SK-N-SH (cell line): ENCODE measurements around the gene TFCP2L1. TPM values are rescaled to one million over a fixed set of nuclear protein-coding genes. Genes with fewer than 3 reads are reported as not detected.

ENCODE experiments used
- CTCF ChIA-PET: fragments of 300-600, 350-600 bp; formaldehyde crosslinking; extraction: SDS; loops from one replicate; lab custom pipeline; 2021; lab: Yijun Ruan, JAX
- POLR2A ChIA-PET: fragments of 350-600 bp; sonication (Branson Sonifier 250); formaldehyde crosslinking; extraction: SDS; loops from one replicate; lab custom pipeline; 2020; ENCODE audit warnings: antibody characterized with exemption, inconsistent platforms; lab: Yijun Ruan, JAX
- DNase-seq: peaks from one replicate; pipeline ENCODE4 v3.0.0; 2012
- H2AFZ ChIP-seq: fragments of 200-600 bp; sonication (generic); 2 replicates; pipeline ENCODE4 v1.8.1; 2016; ENCODE audit warnings: antibody characterized with exemption, mild to moderate bottlenecking, low read depth
- H3F3A ChIP-seq: fragments of 200-600 bp; sonication (generic); replicated peaks from 2 replicates; pipeline ENCODE3; 2016; ENCODE audit warnings: antibody characterized with exemption, mild to moderate bottlenecking; ENCODE audit not compliant: insufficient read depth
- H3K27ac ChIP-seq, 2 experiments: fragments of 200-500 bp in 1 of 2; fragments of 200-600 bp in 1 of 2; sonication (Bioruptor generic) in 1 of 2; sonication (generic), shearing (Covaris generic) in 1 of 2; 2 replicates each; pipeline versions ENCODE4 v1.5.1 to v1.6.1; 2014 to 2016; ENCODE audit warnings: low read depth in 2 of 2, inconsistent platforms in 1 of 2, low read length in 1 of 2, mild to moderate bottlenecking in 1 of 2, mixed read lengths in 1 of 2
- H3K27me3 ChIP-seq: fragments of 200-600 bp; sonication (generic), shearing (Covaris generic); 2 replicates; pipeline ENCODE4 v1.6.1; 2016; ENCODE audit warnings: mixed run types; ENCODE audit not compliant: insufficient read depth
- H3K36me3 ChIP-seq, 2 experiments: fragments of 200-500 bp in 1 of 2; fragments of 200-600 bp in 1 of 2; sonication (Bioruptor generic) in 1 of 2; sonication (generic) in 1 of 2; replicated peaks in 1 of 2; 2 replicates each; pipeline versions ENCODE3 to v1.5.1; 2014 to 2016; ENCODE audit warnings: low read length in 1 of 2, mild to moderate bottlenecking in 1 of 2; ENCODE audit not compliant: insufficient read depth in 2 of 2, control insufficient read depth in 1 of 2
- H3K4me1 ChIP-seq, 2 experiments: fragments of 200-500 bp in 1 of 2; fragments of 200-600 bp in 1 of 2; sonication (Bioruptor generic) in 1 of 2; sonication (generic), shearing (Covaris generic) in 1 of 2; 2 replicates each; pipeline versions ENCODE4 v1.5.1 to v1.6.1; 2014 to 2016; ENCODE audit warnings: low read depth in 1 of 2, low read length in 1 of 2, mixed run types in 1 of 2; ENCODE audit not compliant: insufficient read depth in 2 of 2, control insufficient read depth in 1 of 2
- H3K4me2 ChIP-seq: fragments of 200-600 bp; sonication (generic), shearing (Covaris generic); 2 replicates; pipeline ENCODE4 v1.6.1; 2017; ENCODE audit warnings: mixed run types
- H3K4me3 ChIP-seq, 2 experiments: fragments of 200-500 bp in 1 of 2; fragments of 200-600 bp in 1 of 2; sonication (Bioruptor generic) in 1 of 2; sonication (generic), shearing (Covaris generic) in 1 of 2; 2 replicates each; pipeline versions ENCODE4 v1.5.1 to v1.8.1; 2014 to 2016; ENCODE audit warnings: low read depth in 2 of 2, inconsistent platforms in 1 of 2, low read length in 1 of 2, mild to moderate bottlenecking in 1 of 2, mixed read lengths in 1 of 2, moderate library complexity in 1 of 2
- H3K79me2 ChIP-seq: fragments of 200-600 bp; sonication (generic); 2 replicates; pipeline ENCODE4 v1.8.1; 2017; ENCODE audit warnings: mild to moderate bottlenecking; ENCODE audit not compliant: insufficient read depth
- H3K9ac ChIP-seq: fragments of 200-600 bp; sonication (generic); 2 replicates; pipeline ENCODE4 v1.6.1; 2017; ENCODE audit warnings: mixed run types
- H3K9me2 ChIP-seq: fragments of 200-600 bp; sonication (generic); 2 replicates; pipeline ENCODE4 v1.6.1; 2017; ENCODE audit warnings: mixed run types
- H3K9me3 ChIP-seq: fragments of 200-600 bp; sonication (generic); 2 replicates; pipeline ENCODE4 v1.6.1; 2017; ENCODE audit warnings: mixed run types, mild to moderate bottlenecking, moderate library complexity
- H4K20me1 ChIP-seq: fragments of 200-600 bp; sonication (generic); 2 replicates; pipeline ENCODE4 v1.6.1; 2017; ENCODE audit warnings: mild to moderate bottlenecking, mixed run types; ENCODE audit not compliant: insufficient read depth
- CHD2 ChIP-seq: fragments of 150-350 bp; IDR thresholded peaks from 2 replicates; pipeline ENCODE4 v1.6.1; 2018; ENCODE audit warnings: low read length; ENCODE audit not compliant: partially characterized antibody
- ELF1 ChIP-seq: IDR thresholded peaks from 2 replicates; pipeline ENCODE4 v1.4.0; 2012
- EP300 ChIP-seq, 2 experiments: IDR thresholded peaks; 2 replicates each; pipeline versions ENCODE4 v1.4.0 to v1.6.1; 2012; ENCODE audit warnings: borderline replicate concordance in 1 of 2, low read depth in 1 of 2, low read length in 1 of 2
- EZH2phosphoT487 ChIP-seq: fragments of 200-600 bp; sonication (generic); IDR thresholded peaks from 2 replicates; pipeline ENCODE4 v1.6.1; 2017; ENCODE audit warnings: low read depth, mixed run types, mild to moderate bottlenecking, antibody characterized with exemption, moderate library complexity, borderline replicate concordance
- FOXJ3 ChIP-seq: sonication (generic); formaldehyde crosslinking; IDR thresholded peaks from 2 replicates; pipeline ENCODE4 v1.5.1; 2020; ENCODE audit warnings: mild to moderate bottlenecking, missing genetic modification reagents
- FOXM1 ChIP-seq: IDR thresholded peaks from 2 replicates; pipeline ENCODE4 v1.4.0; 2012; ENCODE audit warnings: low read depth, mild to moderate bottlenecking
- GABPA ChIP-seq: IDR thresholded peaks from 2 replicates; pipeline ENCODE4 v1.4.0; 2012; ENCODE audit warnings: low read depth, mild to moderate bottlenecking
- IRF3 ChIP-seq: fragments of 150-350 bp; IDR thresholded peaks from 2 replicates; pipeline ENCODE4 v1.6.1; 2016; ENCODE audit warnings: mild to moderate bottlenecking, low read depth, low read length
- JUND ChIP-seq: IDR thresholded peaks from 2 replicates; pipeline ENCODE4 v1.4.0; 2012
- MAX ChIP-seq: IDR thresholded peaks from 2 replicates; pipeline ENCODE4 v1.4.0; 2012; ENCODE audit warnings: low read depth
- MXI1 ChIP-seq: IDR thresholded peaks from 2 replicates; pipeline ENCODE4 v1.6.1; 2012; ENCODE audit warnings: mild to moderate bottlenecking, low read depth, low read length, improper control_type of control experiment
- NFIC ChIP-seq: IDR thresholded peaks from 2 replicates; pipeline ENCODE4 v1.4.0; 2012; ENCODE audit warnings: borderline replicate concordance
- NRF1 ChIP-seq: IDR thresholded peaks from 2 replicates; pipeline ENCODE4 v1.6.1; 2012; ENCODE audit warnings: low read depth, mild to moderate bottlenecking, low read length
- POLR2AphosphoS5 ChIP-seq: IDR thresholded peaks from 2 replicates; pipeline ENCODE4 v1.6.1; 2012; ENCODE audit warnings: low read depth, low read length
- RAD21 ChIP-seq: IDR thresholded peaks from 2 replicates; pipeline ENCODE4 v1.6.1; 2012; ENCODE audit warnings: mild to moderate bottlenecking, low read length
- RCOR1 ChIP-seq: fragments of 150-350 bp; IDR thresholded peaks from 2 replicates; pipeline ENCODE4 v1.6.1; 2017; ENCODE audit warnings: antibody characterized with exemption, low read length
- SIN3A ChIP-seq: IDR thresholded peaks from 2 replicates; pipeline ENCODE4 v1.6.1; 2012; ENCODE audit warnings: low read depth, mild to moderate bottlenecking, low read length, moderate library complexity, borderline replicate concordance
- SMC3 ChIP-seq: IDR thresholded peaks from 2 replicates; pipeline ENCODE4 v1.6.1; 2012; ENCODE audit warnings: low read depth, low read length, improper control_type of control experiment
- TAF1 ChIP-seq: IDR thresholded peaks from 2 replicates; pipeline ENCODE4 v1.6.1; 2012; ENCODE audit warnings: low read depth, mild to moderate bottlenecking, low read length, moderate library complexity, borderline replicate concordance
- YY1 ChIP-seq: IDR thresholded peaks from 2 replicates; pipeline ENCODE4 v1.4.0; 2012; ENCODE audit warnings: low read depth, mild to moderate bottlenecking
- WGBS: methylation state at CpG from one replicate; pipeline ENCODE4 v1.1.6; 2017; ENCODE audit warnings: low lambda C conversion rate; 5-methylcytosine and 5-hydroxymethylcytosine counted together
- polyA plus RNA-seq, 3 experiments: library from polyadenylated mRNA; depleted of rRNA; stranded (reverse); fragments of >200 nt; gene quantifications; 2 replicates each; pipeline ENCODE4 v1.2.3, GENCODE V29; 2012
- TF ChIP-seq, protein P1 (sequence below): IDR thresholded peaks from 2 replicates; pipeline ENCODE4 v1.4.0; 2012; ENCODE audit warnings: low read depth, borderline replicate concordance
- TF ChIP-seq, protein P2 (sequence below): fragments of 150-350 bp; IDR thresholded peaks from 2 replicates; pipeline ENCODE4 v1.6.1; 2017; ENCODE audit warnings: antibody characterized with exemption, low read length, low read depth, borderline replicate concordance
- TF ChIP-seq, protein P3 (sequence below): IDR thresholded peaks from 2 replicates; pipeline ENCODE4; 2012

The TFCP2L1 gene
- polyA plus RNA-seq, 1 of the 3 experiments (the other 2 are of a cell fraction) = not detected

DNA sequence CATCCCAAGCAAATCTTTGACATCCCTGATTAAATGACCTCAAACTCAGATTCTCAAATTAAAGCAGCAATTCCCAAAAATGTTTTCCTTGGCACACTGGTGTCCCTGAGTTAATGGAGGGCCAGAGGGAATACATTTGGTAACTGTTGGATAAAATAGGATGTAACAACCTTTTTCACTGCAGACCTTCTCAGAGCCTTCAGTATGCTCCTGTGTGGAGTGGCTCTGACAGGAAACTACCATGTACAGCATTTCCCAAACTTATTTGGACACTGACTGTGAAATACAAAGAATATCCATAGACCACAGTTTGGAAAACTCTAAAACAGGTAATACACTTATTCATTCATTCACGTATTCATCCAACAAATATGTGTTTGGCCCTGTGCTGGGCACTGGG is 91.8 kb downstream of the TFCP2L1 start:
- no peaks in the 10 kb centered on the region for H3K79me2 ChIP-seq

GRCh38 chr2:121192576-121192975 is 92.4 kb downstream of the TFCP2L1 start:
- H2AFZ ChIP-seq = no peak overlapping the region
- POLR2A ChIA-PET = no interaction called here
- DNase-seq = no peak

More for the DNA sequence above, 91.8 kb downstream of the TFCP2L1 start:
- Histone ChIP-seq H3K9me2 (no peaks in the 10 kb centered on the region), H3K36me3 (no peaks in the 10 kb centered on the region), H3K9me3 (no peaks in the 10 kb centered on the region), H3K9ac (no peak overlapping the region), H3K4me1 (peaks cover 0 to 10% of the 10 kb centered on the region in 2 experiments; a peak in 1 of 4 replicates), H2AFZ (no peak overlapping the region), H3K27ac (no peak overlapping the region), H4K20me1 (no peaks in the 10 kb centered on the region), H3K27me3 (no peaks in the 10 kb centered on the region), H3F3A (no peaks in the 10 kb centered on the region), H3K4me3 (no peak overlapping the region), H3K4me2 (no peak overlapping the region)
- 75% methylated on average over 1 of the region's 1 CpG for whole genome bisulfite sequencing
- ChIA-PET CTCF (no interaction called here), POLR2A (no interaction called here)
- TF ChIP-seq POLR2AphosphoS5 (no peak), MAX (no peak), CHD2 (no peak), RCOR1 (no peak), JUND (no peak), EP300 (IDR thresholded peaks at IDR 0.05; ENCODE audit: borderline replicate concordance in 1 of 2, low read depth in 1 of 2, low read length in 1 of 2) (no peak), ELF1 (no peak), TAF1 (no peak), EZH2phosphoT487 (no peak), GABPA (no peak), NRF1 (no peak), SIN3A (no peak), NFIC (no peak), RAD21 (no peak), YY1 (no peak)
- TF ChIP-seq, protein P1, sequence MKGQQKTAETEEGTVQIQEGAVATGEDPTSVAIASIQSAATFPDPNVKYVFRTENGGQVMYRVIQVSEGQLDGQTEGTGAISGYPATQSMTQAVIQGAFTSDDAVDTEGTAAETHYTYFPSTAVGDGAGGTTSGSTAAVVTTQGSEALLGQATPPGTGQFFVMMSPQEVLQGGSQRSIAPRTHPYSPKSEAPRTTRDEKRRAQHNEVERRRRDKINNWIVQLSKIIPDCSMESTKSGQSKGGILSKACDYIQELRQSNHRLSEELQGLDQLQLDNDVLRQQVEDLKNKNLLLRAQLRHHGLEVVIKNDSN = no peak
- TF ChIP-seq, protein P2, sequence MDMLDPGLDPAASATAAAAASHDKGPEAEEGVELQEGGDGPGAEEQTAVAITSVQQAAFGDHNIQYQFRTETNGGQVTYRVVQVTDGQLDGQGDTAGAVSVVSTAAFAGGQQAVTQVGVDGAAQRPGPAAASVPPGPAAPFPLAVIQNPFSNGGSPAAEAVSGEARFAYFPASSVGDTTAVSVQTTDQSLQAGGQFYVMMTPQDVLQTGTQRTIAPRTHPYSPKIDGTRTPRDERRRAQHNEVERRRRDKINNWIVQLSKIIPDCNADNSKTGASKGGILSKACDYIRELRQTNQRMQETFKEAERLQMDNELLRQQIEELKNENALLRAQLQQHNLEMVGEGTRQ = no peak
- DNase-seq = no peak

More at GRCh38 chr2:121192576-121192975, 92.4 kb downstream of the TFCP2L1 start:
- WGBS = 56% methylated on average over 8 of the region's 8 CpGs
- Histone ChIP-seq H3K4me3 (no peak overlapping the region), H3K27ac (no peak overlapping the region), H4K20me1 (no peaks in the 10 kb centered on the region), H3K9me3 (no peaks in the 10 kb centered on the region), H3K79me2 (no peaks in the 10 kb centered on the region), H3K9ac (no peak overlapping the region), H3F3A (no peaks in the 10 kb centered on the region), H3K4me2 (no peak overlapping the region), H3K4me1 (peaks cover 0 to 10% of the 10 kb centered on the region in 2 experiments; a peak in 1 of 4 replicates), H3K36me3 (no peaks in the 10 kb centered on the region), H3K27me3 (no peaks in the 10 kb centered on the region), H3K9me2 (no peaks in the 10 kb centered on the region)
- TF ChIP-seq FOXJ3 (CRISPR knock-in tag) = no peak
- TF ChIP-seq, protein P3, sequence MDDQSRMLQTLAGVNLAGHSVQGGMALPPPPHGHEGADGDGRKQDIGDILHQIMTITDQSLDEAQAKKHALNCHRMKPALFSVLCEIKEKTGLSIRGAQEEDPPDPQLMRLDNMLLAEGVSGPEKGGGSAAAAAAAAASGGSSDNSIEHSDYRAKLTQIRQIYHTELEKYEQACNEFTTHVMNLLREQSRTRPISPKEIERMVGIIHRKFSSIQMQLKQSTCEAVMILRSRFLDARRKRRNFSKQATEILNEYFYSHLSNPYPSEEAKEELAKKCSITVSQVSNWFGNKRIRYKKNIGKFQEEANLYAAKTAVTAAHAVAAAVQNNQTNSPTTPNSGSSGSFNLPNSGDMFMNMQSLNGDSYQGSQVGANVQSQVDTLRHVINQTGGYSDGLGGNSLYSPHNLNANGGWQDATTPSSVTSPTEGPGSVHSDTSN = no peak
- TF ChIP-seq MXI1 = no peak
- TF ChIP-seq FOXM1 = no peak
- no peak for TF ChIP-seq IRF3
- TF ChIP-seq SIN3A = no peak
- no peak for TF ChIP-seq EP300 (IDR thresholded peaks at IDR 0.05; ENCODE audit: borderline replicate concordance in 1 of 2, low read depth in 1 of 2, low read length in 1 of 2)
- TF ChIP-seq SMC3 = no peak
- no peak for TF ChIP-seq CHD2
- CTCF ChIA-PET = interaction anchor here (0.5 kb wide), 1 partner anchor 403 kb away, joined by 3 read pairs; no protein-coding TSS in a partner anchor
